Natural killer cell (primary cell): Measurements from ENCODE around the gene EPHB1. TPM values are rescaled to one million over a fixed set of nuclear protein-coding genes. Genes with fewer than 3 reads are reported as not detected.

Experiments
- ATAC-seq, 3 donors: fragments of 150-1000 bp in 2 of 3; fragments of 200-7000 bp in 1 of 3; cut with Tn5 transposase; 1 replicate in 1 of 3; 2 replicates in 2 of 3; pipeline ENCODE4 v1.10.0; 2021; ENCODE audit warnings: mild to moderate bottlenecking in 2 of 3, moderate library complexity in 2 of 3
- DNase-seq, 2 donors: peaks; one replicate each; pipeline versions ENCODE4 v3.0.0 to v3.0.0-alpha.2; 2013 to 2021; ENCODE audit warnings: mixed read lengths in 1 of 2
- H3K27ac ChIP-seq: one replicate; pipeline ENCODE4 v1.5.1; 2013; ENCODE audit warnings: mild to moderate bottlenecking, low read length
- H3K27me3 ChIP-seq: one replicate; pipeline ENCODE4 v1.6.1; 2013; ENCODE audit warnings: low read length; ENCODE audit not compliant: control insufficient read depth, insufficient read depth
- H3K36me3 ChIP-seq: one replicate; pipeline ENCODE4 v1.6.1; 2013; ENCODE audit warnings: low read length; ENCODE audit not compliant: control insufficient read depth, insufficient read depth
- H3K4me1 ChIP-seq: one replicate; pipeline ENCODE4 v1.6.1; 2013; ENCODE audit warnings: low read length; ENCODE audit not compliant: control insufficient read depth, insufficient read depth
- H3K4me3 ChIP-seq: one replicate; pipeline ENCODE4 v1.5.1; 2013; ENCODE audit warnings: low read length
- H3K9me3 ChIP-seq: one replicate; pipeline ENCODE4 v1.6.1; 2013; ENCODE audit warnings: low read length; ENCODE audit not compliant: control insufficient read depth, insufficient read depth
- H3K27ac Mint-ChIP-seq, 2 donors: one replicate each; pipeline ENCODE4 v1.8.0; 2022; ENCODE audit warnings: mild to moderate bottlenecking in 2 of 2, mixed read lengths in 2 of 2, moderate library complexity in 1 of 2
- H3K27me3 Mint-ChIP-seq, 2 donors: one replicate each; pipeline ENCODE4 v1.8.0; 2022; ENCODE audit warnings: low read depth in 2 of 2, mixed read lengths in 2 of 2
- H3K36me3 Mint-ChIP-seq: one replicate; pipeline ENCODE4 v1.8.0; 2022; ENCODE audit warnings: mixed read lengths
- H3K4me1 Mint-ChIP-seq, 2 donors: one replicate each; pipeline ENCODE4 v1.8.0; 2022; ENCODE audit warnings: mixed read lengths in 2 of 2
- H3K4me3 Mint-ChIP-seq: one replicate; pipeline ENCODE4 v1.8.0; 2022; ENCODE audit warnings: mild to moderate bottlenecking, moderate library complexity, mixed read lengths
- H3K9me3 Mint-ChIP-seq, 2 donors: one replicate each; pipeline ENCODE4 v1.8.0; 2022; ENCODE audit warnings: mixed read lengths in 2 of 2
- WGBS: methylation state at CpG from one replicate; pipeline ENCODE4 v1.1.7; 2013; ENCODE audit warnings: missing lambda C conversion rate; ENCODE audit not compliant: insufficient coverage; 5-methylcytosine and 5-hydroxymethylcytosine counted together
- intact Hi-C: fragments of 100-400 bp; cut with micrococcal nuclease; formaldehyde crosslinking; loops from one replicate; pipeline ENCODE4 v1.14.2; 2022
- total RNA-seq, 4 donors: library from RNA; stranded (reverse); fragments of 120-200 nt in 1 of 4; gene quantifications; one replicate each; pipeline versions ENCODE4 v1.2.3 to v1.2.4, GENCODE V29; 2013 to 2022
- TF ChIP-seq, protein P1 (sequence below): fragments of 200-600 bp; IDR thresholded peaks from one replicate; pipeline ENCODE4 v1.8.0; 2022; ENCODE audit warnings: antibody characterized with exemption

The EPHB1 gene
- total RNA-seq, 3 donors from 2014 or later (not counting 1 experiment from before 2014, with no cell fraction given), result 0.60 TPM; not detected in 2

DNA sequence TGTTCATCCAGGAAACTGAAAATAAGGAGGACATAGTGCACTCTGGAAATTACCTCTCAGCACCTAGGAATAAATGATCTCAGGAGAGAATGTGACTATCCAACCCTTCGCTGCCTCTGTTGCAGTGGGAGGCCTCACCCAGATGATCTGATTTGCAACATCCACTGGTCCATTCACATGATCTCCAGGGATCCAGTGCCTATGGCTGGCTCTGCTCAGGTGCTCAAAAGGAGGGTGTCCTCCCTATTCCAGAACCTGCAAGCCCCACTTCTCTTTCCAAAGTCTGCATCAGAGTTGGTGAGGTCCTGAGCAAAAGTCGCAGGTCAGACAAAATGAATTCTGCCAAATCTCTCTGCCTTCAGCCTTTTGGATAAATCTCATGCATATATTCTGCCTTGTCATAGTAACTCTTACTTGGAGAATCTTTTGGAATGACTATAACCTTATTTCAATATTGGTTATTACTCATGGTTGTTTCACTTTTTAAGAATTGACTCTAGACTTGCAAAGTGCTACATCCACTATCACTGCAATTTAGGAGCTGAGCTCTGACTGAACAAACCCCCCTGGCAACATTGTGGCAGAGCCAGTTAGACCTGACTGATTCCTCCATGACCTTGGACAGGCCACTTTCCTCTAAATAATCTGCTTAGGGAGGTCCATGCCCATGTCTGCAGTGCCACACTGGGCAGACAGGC lies 295.1 kb downstream of the EPHB1 start:
- no peak for DNase-seq
- Histone ChIP-seq H3K4me1 (no peaks in the 10 kb centered on the region), H3K36me3 (no peaks in the 10 kb centered on the region), H3K9me3 (no peaks in the 10 kb centered on the region), H3K27me3 (no peaks in the 10 kb centered on the region), H3K27ac (no peak overlapping the region), H3K4me3 (no peak overlapping the region)
- TF ChIP-seq, protein P1, sequence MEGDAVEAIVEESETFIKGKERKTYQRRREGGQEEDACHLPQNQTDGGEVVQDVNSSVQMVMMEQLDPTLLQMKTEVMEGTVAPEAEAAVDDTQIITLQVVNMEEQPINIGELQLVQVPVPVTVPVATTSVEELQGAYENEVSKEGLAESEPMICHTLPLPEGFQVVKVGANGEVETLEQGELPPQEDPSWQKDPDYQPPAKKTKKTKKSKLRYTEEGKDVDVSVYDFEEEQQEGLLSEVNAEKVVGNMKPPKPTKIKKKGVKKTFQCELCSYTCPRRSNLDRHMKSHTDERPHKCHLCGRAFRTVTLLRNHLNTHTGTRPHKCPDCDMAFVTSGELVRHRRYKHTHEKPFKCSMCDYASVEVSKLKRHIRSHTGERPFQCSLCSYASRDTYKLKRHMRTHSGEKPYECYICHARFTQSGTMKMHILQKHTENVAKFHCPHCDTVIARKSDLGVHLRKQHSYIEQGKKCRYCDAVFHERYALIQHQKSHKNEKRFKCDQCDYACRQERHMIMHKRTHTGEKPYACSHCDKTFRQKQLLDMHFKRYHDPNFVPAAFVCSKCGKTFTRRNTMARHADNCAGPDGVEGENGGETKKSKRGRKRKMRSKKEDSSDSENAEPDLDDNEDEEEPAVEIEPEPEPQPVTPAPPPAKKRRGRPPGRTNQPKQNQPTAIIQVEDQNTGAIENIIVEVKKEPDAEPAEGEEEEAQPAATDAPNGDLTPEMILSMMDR, result no peak
- Mint-ChIP-seq H3K36me3 (no peaks in the 10 kb centered on the region), H3K4me3 (no peak overlapping the region), H3K27me3 (no peaks in the 10 kb centered on the region), H3K9me3 (peaks cover 0 to 2% of the 10 kb centered on the region in 2 donors), H3K4me1 (no peaks in the 10 kb centered on the region), H3K27ac (no peak overlapping the region)
- intact Hi-C loops, result no loop called here
- no peak for ATAC-seq
- 88% methylated on average over 2 of the region's 2 CpGs for WGBS

DNA sequence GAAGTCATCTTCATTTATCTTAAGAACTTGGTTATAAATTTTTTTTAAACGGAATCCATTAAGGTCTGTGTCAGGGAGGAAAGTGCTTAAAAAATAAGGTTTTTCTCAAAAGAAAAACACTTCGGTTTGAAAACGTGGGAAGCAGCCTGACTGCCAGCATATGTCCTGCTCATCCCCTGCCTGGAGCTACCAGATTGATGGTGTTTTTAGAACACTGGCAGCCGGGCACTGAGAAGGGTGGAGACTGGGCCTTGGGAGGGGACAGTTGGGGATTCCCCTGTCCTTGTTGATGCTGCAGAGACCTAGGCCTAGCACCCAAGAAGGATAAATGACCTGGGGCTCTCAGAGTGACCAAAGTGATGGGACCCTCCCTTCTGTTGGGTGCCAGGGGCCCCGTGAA lies 296.9 kb downstream of the EPHB1 start:
- Mint-ChIP-seq H3K4me1 (no peaks in the 10 kb centered on the region), H3K4me3 (no peak overlapping the region), H3K9me3 (peaks cover 0 to 2% of the 10 kb centered on the region in 2 donors), H3K36me3 (no peaks in the 10 kb centered on the region), H3K27ac (no peak overlapping the region), H3K27me3 (no peaks in the 10 kb centered on the region)
- no peak overlapping the region for H3K4me3 ChIP-seq
- DNase-seq, result no peak
- intact Hi-C loops, result no loop called here
- WGBS, result 78% methylated on average over 5 of the region's 5 CpGs
- H3K9me3 ChIP-seq, result no peaks in the 10 kb centered on the region
- no peaks in the 10 kb centered on the region for H3K36me3 ChIP-seq
- H3K27me3 ChIP-seq, result no peaks in the 10 kb centered on the region
- no peak for ATAC-seq
- no peaks in the 10 kb centered on the region for H3K4me1 ChIP-seq
- TF ChIP-seq, protein P1, result no peak
- no peak overlapping the region for H3K27ac ChIP-seq

DNA sequence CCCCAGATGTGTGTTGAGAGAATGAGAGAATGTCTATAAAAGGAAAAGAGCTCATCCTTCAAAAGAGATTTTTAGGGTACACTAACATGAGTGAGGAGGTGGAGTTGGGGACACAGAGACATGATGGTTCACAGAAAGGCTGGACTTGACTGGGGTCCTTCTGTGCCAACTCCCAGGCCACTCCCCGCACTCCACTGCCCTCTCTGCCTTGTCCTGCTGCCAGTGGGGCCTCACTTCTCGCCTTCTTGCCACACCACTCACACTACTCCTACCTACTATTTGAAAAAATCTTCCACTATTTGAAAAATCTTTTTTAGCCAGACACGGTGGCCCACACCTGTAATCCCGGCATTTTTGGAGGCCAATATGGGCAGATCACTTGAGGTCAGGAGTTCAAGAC lies 298.1 kb downstream of the EPHB1 start:
- no peak overlapping the region for H3K4me3 Mint-ChIP-seq
- H3K27me3 ChIP-seq, result no peaks in the 10 kb centered on the region
- 87% methylated on average over 4 of the region's 4 CpGs for WGBS
- H3K4me1 Mint-ChIP-seq, result no peaks in the 10 kb centered on the region
- intact Hi-C loops, result no loop called here
- ATAC-seq (no peak), DNase-seq (no peak)
- peaks cover 0 to 2% of the 10 kb centered on the region in 2 donors for H3K9me3 Mint-ChIP-seq
- H3K36me3 Mint-ChIP-seq, result no peaks in the 10 kb centered on the region
- TF ChIP-seq, protein P1, result no peak
- H3K4me1 ChIP-seq, result no peaks in the 10 kb centered on the region
- no peaks in the 10 kb centered on the region for H3K9me3 ChIP-seq
- no peaks in the 10 kb centered on the region for H3K27me3 Mint-ChIP-seq
- no peaks in the 10 kb centered on the region for H3K36me3 ChIP-seq
- no peak overlapping the region for H3K27ac Mint-ChIP-seq
- no peak overlapping the region for H3K4me3 ChIP-seq
- no peak overlapping the region for H3K27ac ChIP-seq
